Middle frontal gyrus (tissue), 1 donor: ENCODE measurements around the gene FBXL7.

Experiments
- DNase-seq: peaks from one replicate; pipeline ENCODE4 v3.0.0-alpha.2; 2015; ENCODE audit warnings: low spot score; ENCODE audit errors: extremely low spot score

FBXL7 gene

GRCh38 chr5:15501091-15501791 lies 1.3 kb downstream of the FBXL7 start:
- peak; percentile 22 for DNase-seq

GRCh38 chr5:15502208-15502607 lies 2.2 kb downstream of the FBXL7 start:
- DNase-seq, result no peak

GRCh38 chr5:15506146-15506545 lies 6.2 kb downstream of the FBXL7 start:
- no peak for DNase-seq

- no peak for DNase-seq
Measured at GRCh38 chr5:15506897-15507296, 6.9 kb downstream of the FBXL7 start.

- DNase-seq, result no peak
Measured at GRCh38 chr5:15510092-15510491, 10.1 kb downstream of the FBXL7 start.

GRCh38 chr5:15510831-15511230 lies 10.9 kb downstream of the FBXL7 start:
- no peak for DNase-seq

GRCh38 chr5:15513431-15513830 lies 13.5 kb downstream of the FBXL7 start:
- no peak for DNase-seq

GRCh38 chr5:15513911-15514310 lies 13.9 kb downstream of the FBXL7 start:
- no peak for DNase-seq

- DNase-seq, result no peak
Measured at GRCh38 chr5:15515229-15515628, 15.2 kb downstream of the FBXL7 start.

GRCh38 chr5:15516486-15516885 lies 16.5 kb downstream of the FBXL7 start:
- DNase-seq, result no peak

- no peak for DNase-seq
Measured at GRCh38 chr5:15518786-15519185, 18.8 kb downstream of the FBXL7 start.

- no peak for DNase-seq
Measured at GRCh38 chr5:15520856-15521255, 20.9 kb downstream of the FBXL7 start.

- no peak for DNase-seq
Measured at GRCh38 chr5:15521381-15522186, 21.6 kb downstream of the FBXL7 start.

- DNase-seq, result no peak
Measured at GRCh38 chr5:15522187-15522520, 22.2 kb downstream of the FBXL7 start.

GRCh38 chr5:15524712-15525111 lies 24.7 kb downstream of the FBXL7 start:
- DNase-seq, result no peak

- no peak for DNase-seq
Measured at GRCh38 chr5:15525703-15526275, 25.8 kb downstream of the FBXL7 start.

GRCh38 chr5:15526413-15526812 lies 26.4 kb downstream of the FBXL7 start:
- peak; percentile 6 for DNase-seq

- no peak for DNase-seq
Measured at GRCh38 chr5:15528476-15528875, 28.5 kb downstream of the FBXL7 start.

GRCh38 chr5:15529013-15529412 lies 29.0 kb downstream of the FBXL7 start:
- no peak for DNase-seq

GRCh38 chr5:15529821-15530220 lies 29.8 kb downstream of the FBXL7 start:
- DNase-seq, result no peak

- no peak for DNase-seq
Measured at GRCh38 chr5:15533129-15533893, 33.3 kb downstream of the FBXL7 start.

- DNase-seq, result no peak
Measured at GRCh38 chr5:15535938-15536337, 36.0 kb downstream of the FBXL7 start.
